SIG-M5 treated with dmso at 0.1 percent for 504 hours (cell line): Measurements from ENCODE around the gene ARHGAP33.
"Not testable (repeated sequence)": the region's sequence is repeated elsewhere in the genome, so short reads cannot be mapped to it uniquely, and the experiment has no call there.

Experiments
- DNase-seq: peaks from one replicate; lab custom pipeline; 2025; ENCODE audit not compliant: unreplicated experiment; lab: John Stamatoyannopoulos, UW

ARHGAP33 gene

GRCh38 chr19:35822579-35822978 lies 47.2 kb downstream of the ARHGAP33 start:
- peak; percentile 76 for DNase-seq

- DNase-seq, result no peak
Measured at GRCh38 chr19:35824150-35824549, 48.8 kb downstream of the ARHGAP33 start.

DNA sequence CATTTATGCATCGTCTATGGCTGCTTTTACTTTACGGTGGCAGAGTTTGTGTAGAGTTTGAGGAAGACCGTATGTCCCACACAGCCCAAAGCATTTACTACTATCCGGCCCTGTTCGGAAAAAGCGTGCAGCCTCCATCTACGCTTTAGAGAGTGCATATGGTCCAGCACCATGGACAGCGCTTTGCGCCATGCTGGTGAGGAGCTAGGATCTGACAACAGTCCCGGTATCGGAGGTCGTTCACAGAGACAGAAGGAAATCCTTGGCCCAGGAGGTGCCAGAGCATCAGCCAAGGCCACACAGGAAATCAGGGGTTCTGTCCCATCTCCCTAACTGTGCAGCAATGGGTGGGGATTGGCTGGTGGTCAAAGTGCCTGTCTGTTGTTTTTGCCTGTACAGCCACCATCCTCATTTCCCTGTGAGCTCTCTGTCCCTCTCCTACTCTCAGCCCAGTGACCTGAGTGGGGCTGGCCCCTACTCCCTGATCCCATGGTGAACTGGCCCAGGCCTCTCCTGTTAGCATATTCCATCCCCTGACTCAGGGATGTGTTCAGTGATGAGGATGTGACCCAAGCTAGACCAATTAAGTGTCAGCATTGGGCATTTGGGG lies 53.4 kb downstream of the ARHGAP33 start:
- peak; percentile 27 for DNase-seq

- DNase-seq, result no peak
Measured at GRCh38 chr19:35830986-35831385, 55.6 kb downstream of the ARHGAP33 start.

DNA sequence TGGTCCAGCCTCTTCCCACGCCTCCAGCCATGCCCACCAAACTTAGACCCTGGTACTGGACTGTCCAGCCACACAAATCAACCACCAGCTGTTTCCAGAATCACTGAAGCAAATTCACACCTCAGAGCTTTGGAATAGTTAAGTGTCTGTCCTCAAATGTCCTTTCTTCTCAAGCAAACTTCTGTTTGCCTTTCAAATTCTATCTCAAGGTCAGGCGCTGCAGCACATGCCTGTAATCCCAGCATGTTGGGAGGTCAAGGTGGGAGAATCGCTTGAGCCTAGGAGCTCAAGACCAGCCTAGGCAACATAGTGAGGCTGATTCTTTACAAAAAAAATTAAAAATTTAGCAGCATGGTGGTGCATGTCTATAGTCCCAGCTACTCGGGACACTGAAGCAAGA lies 56.7 kb downstream of the ARHGAP33 start:
- DNase-seq, result no peak

GRCh38 chr19:35833972-35834371 lies 58.6 kb downstream of the ARHGAP33 start:
- no peak for DNase-seq

GRCh38 chr19:35836096-35836495 lies 60.7 kb downstream of the ARHGAP33 start:
- not testable (repeated sequence) for DNase-seq
